GM19351 (cell line): ENCODE data around the gene SHF.

Source experiments
- ATAC-seq: cut with Tn5 transposase; IDR thresholded peaks from one replicate; pipeline ENCODE4 v1.9.1; 2021; ENCODE audit warnings: mild to moderate bottlenecking, moderate library complexity; ENCODE audit not compliant: unreplicated experiment

SHF gene

DNA sequence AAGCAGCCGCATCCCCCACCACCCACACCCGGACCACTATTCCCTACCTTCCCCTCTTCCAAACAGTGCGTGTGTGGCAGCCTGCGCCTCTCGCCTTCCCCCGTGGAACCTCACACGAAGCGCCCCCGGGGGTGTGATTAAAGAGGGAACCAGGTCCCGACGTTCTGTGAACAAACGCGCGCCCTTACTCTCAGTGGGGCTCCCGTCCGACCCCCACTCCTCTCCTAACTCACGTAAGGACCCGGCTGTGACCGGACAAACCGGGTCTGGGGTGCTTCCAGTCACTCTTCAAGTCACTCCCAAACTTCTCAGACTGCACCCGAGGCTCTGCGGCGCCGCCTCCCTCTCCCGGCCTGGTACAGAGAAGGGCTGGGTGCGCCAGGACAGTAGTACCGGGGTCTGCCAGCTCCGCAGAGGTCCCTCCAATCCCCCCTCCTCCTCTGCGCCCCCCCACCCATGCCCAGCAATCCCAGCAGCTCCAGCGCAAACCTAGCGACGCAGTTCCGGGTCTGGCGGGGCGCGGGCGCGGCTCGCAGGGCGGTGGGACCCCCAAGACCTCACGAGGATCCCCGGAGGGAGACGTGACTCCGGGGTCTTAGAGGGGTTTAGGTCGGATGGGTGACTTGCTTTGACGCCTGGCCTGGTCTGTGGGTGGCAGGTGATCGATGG is 58.7 kb downstream of the SHF start:
- ATAC-seq, result no peak

DNA sequence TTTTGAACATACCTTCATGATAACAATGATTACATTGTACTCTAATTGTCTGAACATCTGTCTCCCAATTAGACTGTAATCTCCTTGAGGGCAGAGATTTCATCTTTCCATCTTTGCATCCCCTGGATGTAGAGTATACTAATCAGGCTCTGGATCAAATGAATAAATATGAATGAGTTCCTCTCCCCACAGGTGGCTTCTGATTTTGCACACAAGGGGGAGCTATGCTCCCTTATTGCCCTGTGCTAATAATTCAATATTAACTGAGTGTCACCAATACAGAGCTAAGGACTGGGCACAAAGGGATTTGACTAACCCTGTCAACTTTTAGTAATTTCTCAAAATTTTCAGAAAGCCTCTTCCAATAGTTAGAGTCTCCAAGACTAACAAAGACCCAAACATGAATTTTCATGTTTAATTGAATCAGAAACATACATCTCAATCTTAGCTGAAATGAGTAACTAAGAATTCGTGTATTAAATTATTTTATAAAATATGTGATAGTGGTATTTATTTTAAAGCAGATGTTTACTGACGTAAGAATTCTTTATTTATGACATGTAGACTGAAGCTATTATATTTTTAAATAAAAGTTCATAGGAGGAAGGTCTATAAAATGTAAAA is 61.1 kb downstream of the SHF start:
- ATAC-seq, result no peak

- ATAC-seq, result no peak
Observed at GRCh38 chr15:45123397-45123796, 64.4 kb downstream of the SHF start.

DNA sequence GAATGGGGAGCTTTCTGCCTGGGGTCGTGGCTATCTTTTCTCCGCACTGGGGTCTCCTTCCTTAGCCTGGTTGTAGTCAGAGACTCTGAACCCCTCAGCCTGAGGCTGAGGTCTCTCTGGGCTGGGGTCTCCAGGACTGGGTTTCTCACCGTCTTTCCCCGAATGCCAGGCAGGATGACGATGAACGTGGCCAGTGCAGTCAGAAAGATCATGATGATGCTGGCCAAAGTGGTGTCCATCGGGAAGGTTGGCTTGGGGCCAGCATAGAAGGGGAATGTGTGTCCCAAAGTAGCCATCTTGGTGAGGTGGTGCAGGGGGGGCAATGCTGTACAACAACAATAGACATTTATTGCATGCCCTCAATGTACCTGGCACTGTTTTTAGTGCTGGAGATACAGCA is 65.0 kb downstream of the SHF start:
- ATAC-seq, result no peak

DNA sequence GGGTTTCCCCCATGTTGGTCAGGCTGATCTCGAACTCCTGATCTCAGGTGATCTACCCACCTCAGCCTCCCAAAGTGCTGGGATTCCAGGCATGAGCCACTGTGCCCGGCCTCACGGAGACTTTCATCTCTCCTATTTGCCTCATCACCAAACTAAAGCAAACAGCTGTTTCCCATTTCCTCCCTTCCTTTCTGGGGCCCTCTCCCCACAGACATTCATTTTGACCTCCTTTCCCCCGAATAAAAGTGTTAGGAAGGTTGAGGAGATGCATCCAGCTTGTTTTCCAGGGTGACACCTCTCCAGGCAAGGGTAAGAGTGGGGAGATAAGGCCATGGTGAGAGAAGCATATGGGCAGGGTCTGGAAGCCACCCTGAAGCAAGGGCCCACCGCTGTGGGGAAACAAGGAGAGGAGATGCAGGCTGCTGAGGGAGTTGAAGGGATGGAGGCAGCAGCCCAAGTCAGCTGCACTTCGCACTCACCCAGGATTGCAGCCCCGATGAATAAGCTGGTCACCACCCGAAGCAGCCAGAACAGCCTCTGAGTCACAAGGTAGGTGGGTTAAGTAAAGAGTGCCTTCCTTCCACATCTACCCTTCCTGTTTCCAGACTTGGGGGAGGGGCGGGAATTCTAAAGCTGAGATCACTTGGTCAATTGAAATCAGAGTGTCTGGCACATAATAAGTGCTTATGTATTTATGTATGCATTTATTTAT is 65.9 kb downstream of the SHF start:
- no peak for ATAC-seq

DNA sequence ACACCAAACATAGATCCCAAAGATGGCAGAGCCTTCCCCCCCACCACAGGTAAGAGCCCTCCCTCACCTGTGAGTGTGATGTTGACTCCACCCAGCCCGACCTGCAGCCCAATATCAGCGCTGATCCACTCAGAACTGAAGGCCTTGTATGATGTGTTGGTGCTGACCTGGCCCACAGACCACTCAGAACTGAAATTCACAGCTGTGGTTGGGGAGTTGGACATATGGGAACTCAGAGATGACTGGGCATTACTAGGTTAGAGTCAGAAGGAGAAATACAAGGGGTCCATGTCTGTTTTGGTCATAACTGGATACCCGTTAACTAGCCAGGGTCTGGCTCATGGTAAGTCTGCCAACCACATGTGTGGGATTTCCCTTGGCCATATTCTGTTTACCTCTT is 66.7 kb downstream of the SHF start:
- no peak for ATAC-seq

DNA sequence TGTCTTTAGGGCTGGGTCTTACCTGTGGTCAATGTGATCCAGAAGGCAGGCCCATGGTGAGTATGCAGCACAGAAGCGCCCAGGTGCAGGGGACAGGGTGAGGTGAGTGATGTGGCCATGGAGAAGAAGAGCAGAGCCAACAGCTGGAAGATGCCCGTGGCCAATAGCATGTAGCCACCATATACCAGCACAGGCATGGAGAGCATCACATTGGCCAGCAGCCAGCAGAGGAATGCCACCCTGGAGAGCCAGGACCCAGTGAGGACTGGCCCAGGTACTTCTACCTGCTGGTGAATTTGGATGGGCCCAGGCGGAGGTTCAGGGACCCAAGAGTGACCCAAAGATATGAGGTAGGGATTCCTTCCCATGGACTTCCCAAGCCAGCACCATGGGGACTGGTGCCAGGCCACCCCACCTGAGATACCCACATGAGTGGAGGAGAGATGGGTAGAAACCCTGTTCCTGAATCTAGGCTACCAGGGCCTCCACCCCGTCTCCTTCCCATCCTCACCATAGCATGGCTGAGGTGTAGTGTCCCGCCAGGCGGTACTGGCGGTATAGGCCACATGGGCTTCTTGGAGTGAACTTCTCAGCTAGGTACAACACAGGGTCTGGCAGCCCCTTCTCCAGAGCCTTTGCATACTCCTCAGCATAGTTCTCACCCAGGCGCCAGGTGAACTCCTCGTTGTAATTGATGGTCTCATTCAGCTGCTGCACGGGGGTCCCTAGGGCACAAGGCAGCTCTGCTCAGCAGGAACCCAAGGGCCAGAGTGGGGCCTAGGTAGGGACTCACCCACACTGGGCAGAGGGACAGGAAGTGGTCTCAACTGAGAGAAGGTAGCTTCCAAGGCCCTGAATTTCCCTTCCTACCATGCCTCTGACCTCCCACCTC is 67.4 kb downstream of the SHF start:
- no peak for ATAC-seq

- ATAC-seq, result no peak
Observed at GRCh38 chr15:45118996-45119395, 68.8 kb downstream of the SHF start.

DNA sequence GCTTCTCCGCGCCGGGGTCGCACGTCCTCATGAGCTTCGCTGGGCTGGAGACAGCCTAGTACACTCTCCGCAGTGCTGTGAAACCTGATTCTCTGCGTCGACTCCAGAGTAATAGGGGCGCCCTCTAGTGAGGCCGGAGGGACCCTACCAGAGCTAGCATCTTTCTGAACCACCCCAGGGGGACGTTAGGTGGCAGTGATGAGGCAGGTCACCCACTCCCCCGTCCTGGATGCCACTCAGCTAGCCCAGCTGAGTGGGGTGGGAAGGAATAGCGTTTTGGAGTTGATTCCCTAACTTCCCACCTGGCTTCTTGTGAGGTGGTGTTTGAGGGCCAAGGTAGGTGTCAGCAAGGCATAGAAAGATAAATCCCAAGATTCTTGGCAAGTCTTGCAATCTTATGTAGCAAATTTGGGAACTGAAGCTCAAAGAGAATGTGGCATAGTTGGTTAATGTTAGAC is 69.6 kb downstream of the SHF start:
- ATAC-seq, result peak; percentile 92

GRCh38 chr15:45117308-45118130 is 70.2 kb downstream of the SHF start:
- ATAC-seq, result no peak
